Bronchial smooth muscle cell (primary cell): ENCODE data around the gene SRPX2. TPM values are rescaled to one million over a fixed set of nuclear protein-coding genes. Genes with fewer than 3 reads are reported as not detected.

Source experiments
- total RNA-seq: library from RNA; depleted of rRNA; stranded (reverse); fragments of >200 nt; gene quantifications from 2 replicates; pipeline ENCODE4 v1.2.1, GENCODE V29; 2014

The SRPX2 gene
- 26.0 and 36.9 TPM in 2 replicates for total RNA-seq

GRCh38 chrX:100643956-100644860 is at the start of gene SRPX2:
TSS of gene SRPX2 (plus strand) at chrX:100644199. CDS start at chrX:100646323, 2,124 bp downstream.

GRCh38 chrX:100636321-100636991 is 7.5 kb upstream of the SRPX2 start, which contains the start of gene TSPAN6:
TSS of gene TSPAN6 (minus strand) at chrX:100636806. CDS start at chrX:100636694, 112 bp downstream.

Other genes with a start within 250 kb of the SRPX2 start
- under 0.01 TPM in 1 of 2 replicates, not detected in the other for gene PCDH19, start 233.9 kb upstream of the SRPX2 start, total RNA-seq
- not detected in 2 replicates for gene TNMD, start 59.3 kb upstream of the SRPX2 start, total RNA-seq
- 31.8 and 31.9 TPM in 2 replicates for gene TSPAN6, start 7.4 kb upstream of the SRPX2 start, total RNA-seq
- gene SYTL4, start 87.9 kb downstream of the SRPX2 start, total RNA-seq = 2.5 and 14.3 TPM in 2 replicates
- gene CSTF2, start 176.2 kb downstream of the SRPX2 start, total RNA-seq = 8.7 and 9.4 TPM in 2 replicates
- gene NOX1, start 230.2 kb downstream of the SRPX2 start, total RNA-seq = 0.17 TPM in 1 of 2 replicates, not detected in the other